Esophagus muscularis mucosa (tissue), 4 donors: Measurements from ENCODE around the gene MEN1. TPM values are rescaled to one million over a fixed set of nuclear protein-coding genes. Genes with fewer than 3 reads are reported as not detected.
A peak's percentile ranks its signal among the peaks of the same experiment; 100 is the strongest.

Experiments used
- DNase-seq: peaks from one replicate; pipeline ENCODE4 v3.0.0-alpha.2; 2017; ENCODE audit errors: extremely low spot score
- H3K27ac ChIP-seq, 4 donors: fragments of 200-600 bp; sonication (generic); replicated peaks in 1 of 4; 1 replicate in 3 of 4; 2 replicates in 1 of 4; pipeline ENCODE4 v1.5.1; 2016 to 2019; ENCODE audit warnings: mild to moderate bottlenecking in 1 of 4
- H3K27me3 ChIP-seq, 4 donors: fragments of 200-600 bp; sonication (generic); one replicate each; pipeline versions ENCODE4 v1.5.1 to v1.6.0; 2016 to 2019
- H3K36me3 ChIP-seq, 4 donors: fragments of 200-600 bp; sonication (generic); one replicate each; pipeline ENCODE4 v1.5.1; 2016 to 2019
- H3K4me1 ChIP-seq, 4 donors: fragments of 200-600 bp; sonication (generic); one replicate each; pipeline ENCODE4 v1.5.1; 2016 to 2019
- H3K4me3 ChIP-seq, 4 donors: fragments of 200-600 bp; sonication (generic); 1 replicate in 2 of 4; 2 replicates in 2 of 4; pipeline ENCODE4 v1.5.1; 2016 to 2019; ENCODE audit warnings: mild to moderate bottlenecking in 4 of 4, moderate library complexity in 1 of 4
- H3K9me3 ChIP-seq, 4 donors: fragments of 200-600 bp; sonication (generic); 1 replicate in 3 of 4; 2 replicates in 1 of 4; pipeline ENCODE4 v1.5.1; 2016 to 2019
- CTCF ChIP-seq, 3 experiments: fragments of 200-600 bp in 2 of 3; fragments of 450-650 bp in 1 of 3; sonication (generic) in 2 of 3; IDR thresholded peaks; one replicate each; pipeline ENCODE4 v1.5.1; 2017 to 2019; ENCODE audit warnings: antibody characterized with exemption in 3 of 3, mild to moderate bottlenecking in 2 of 3, moderate library complexity in 1 of 3
- EP300 ChIP-seq: sonication (generic); formaldehyde crosslinking; IDR thresholded peaks from one replicate; pipeline ENCODE4 v1.6.1; 2017; ENCODE audit warnings: antibody characterized with exemption
- POLR2A ChIP-seq: fragments of 450-650 bp; IDR thresholded peaks from one replicate; pipeline ENCODE4 v1.6.1; 2017; ENCODE audit warnings: antibody characterized with exemption, moderate library complexity, mild to moderate bottlenecking, low read depth
- POLR2AphosphoS5 ChIP-seq, 2 donors: sonication (generic); formaldehyde crosslinking; IDR thresholded peaks; one replicate each; pipeline ENCODE4 v1.6.1; 2017; ENCODE audit warnings: antibody characterized with exemption in 2 of 2
- WGBS: methylation state at CpG from one replicate; pipeline ENCODE4 v1.1.5; 2018; 5-methylcytosine and 5-hydroxymethylcytosine counted together
- intact Hi-C: fragments of 100-400 bp; cut with DNase I; formaldehyde crosslinking; loops from one replicate; pipeline ENCODE4 v1.15.1; 2023
- total RNA-seq, 4 donors: library from RNA; depleted of rRNA; stranded (reverse); fragments of >200 nt; gene quantifications; one replicate each; pipeline versions ENCODE4 v1.1.0 to v1.2.1, GENCODE V29; 2016

Gene MEN1
- total RNA-seq, 4 donors from 2014 or later: 10.4 to 18.7 (median 11.5) TPM

DNA sequence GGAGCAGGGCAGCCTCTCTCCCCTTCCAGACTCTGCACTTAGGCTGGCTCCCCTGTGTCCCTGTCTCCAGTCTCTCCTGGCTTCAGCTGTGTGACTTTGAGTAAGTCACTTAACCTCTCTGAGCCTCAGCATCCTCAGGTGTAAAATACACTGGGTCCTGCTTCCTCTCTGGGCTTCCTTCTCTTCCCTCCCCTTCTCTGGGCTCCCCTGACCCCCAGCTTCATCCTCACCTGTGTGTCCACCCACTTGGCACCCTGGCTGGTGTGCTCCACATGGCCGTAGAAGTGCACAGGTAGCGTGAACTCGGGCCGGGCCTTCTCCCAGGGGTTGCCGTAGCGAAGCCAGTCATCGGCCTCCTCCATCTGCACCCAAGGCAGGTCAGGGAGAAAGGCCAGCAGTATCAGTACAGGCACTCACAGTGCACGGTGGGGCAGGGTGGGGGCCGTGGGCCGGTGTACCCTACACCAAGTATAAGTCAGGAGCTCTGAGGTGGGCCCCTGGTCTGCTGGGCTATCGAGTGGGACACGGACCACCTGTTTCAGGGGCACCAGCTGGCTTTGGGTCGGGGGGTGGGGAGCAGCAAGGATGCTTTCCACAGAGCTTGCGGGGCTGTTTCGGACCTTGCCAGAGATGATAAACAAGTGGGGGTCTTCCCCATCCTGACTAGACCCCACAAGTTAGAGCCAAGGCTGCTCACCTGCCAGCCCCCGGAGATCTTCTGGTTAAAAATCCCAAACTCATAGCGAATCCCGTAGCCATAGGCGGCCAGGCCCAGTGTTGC lies 52.6 kb downstream of the MEN1 start:
- Histone ChIP-seq H3K9me3 (no peaks in the 10 kb centered on the region), H3K36me3 (peaks cover 0 to 29% (median 22%) of the 10 kb centered on the region in 4 donors), H3K27ac (peak overlapping the region; percentile 86 to 92 (median 88)), H3K4me3 (no peak overlapping the region), H3K4me1 (peaks cover 37 to 54% (median 52%) of the 10 kb centered on the region in 4 donors), H3K27me3 (no peaks in the 10 kb centered on the region)
- TF ChIP-seq CTCF (IDR thresholded peaks at IDR 0.05): no peak
- TF ChIP-seq POLR2AphosphoS5 (IDR thresholded peaks at IDR 0.05): no peak
- no peak for TF ChIP-seq EP300
- no peak for TF ChIP-seq POLR2A
- intact Hi-C loops: no loop called here
- 83% methylated on average over 18 of the region's 19 CpGs for WGBS
- DNase-seq: no peak

DNA sequence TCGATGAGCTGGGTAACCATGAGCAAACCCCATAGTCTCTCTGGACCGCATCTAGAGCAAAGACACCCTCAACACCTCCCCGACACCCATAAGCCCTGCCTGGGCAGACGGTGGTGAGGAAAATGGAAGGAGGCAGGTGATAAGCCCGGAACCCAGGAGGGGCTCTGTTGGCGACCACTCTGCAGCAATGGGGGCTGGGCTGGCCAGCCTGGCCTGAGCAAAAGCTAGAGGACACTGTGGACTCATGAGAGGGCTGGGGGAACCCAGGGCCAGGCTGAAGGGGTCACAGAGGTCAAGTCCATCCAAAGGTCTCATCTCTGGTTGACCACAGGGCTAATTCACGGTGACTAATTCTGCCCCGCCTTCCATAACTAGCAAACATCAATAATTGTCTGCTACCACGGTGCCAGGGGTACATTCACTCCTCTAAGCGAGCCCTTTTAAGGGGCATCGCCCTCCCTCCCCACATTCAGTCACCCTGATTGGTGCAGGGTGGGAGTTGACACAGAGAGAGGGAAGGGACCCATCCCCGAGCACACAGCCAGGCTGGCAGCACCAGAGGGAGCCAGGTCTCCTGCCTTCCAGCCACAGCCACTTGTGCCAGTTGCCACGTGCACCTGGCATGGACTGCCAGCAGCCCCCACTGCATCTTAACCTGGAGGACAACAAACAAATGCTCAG lies 54.5 kb downstream of the MEN1 start:
- intact Hi-C loops: no loop called here
- DNase-seq: no peak
- 92% methylated on average over 12 of the region's 13 CpGs for WGBS
- Histone ChIP-seq H3K4me3 (no peak overlapping the region), H3K36me3 (peaks cover 11 to 40% (median 36%) of the 10 kb centered on the region in 4 donors), H3K27ac (peak overlapping the region in 3 of 4 donors; percentile 23 to 88 (median 44)), H3K9me3 (no peaks in the 10 kb centered on the region), H3K27me3 (no peaks in the 10 kb centered on the region), H3K4me1 (peaks cover 22 to 40% (median 33%) of the 10 kb centered on the region in 4 donors)
- TF ChIP-seq POLR2A (no peak), EP300 (no peak), CTCF (IDR thresholded peaks at IDR 0.05) (no peak), POLR2AphosphoS5 (IDR thresholded peaks at IDR 0.05) (no peak)

DNA sequence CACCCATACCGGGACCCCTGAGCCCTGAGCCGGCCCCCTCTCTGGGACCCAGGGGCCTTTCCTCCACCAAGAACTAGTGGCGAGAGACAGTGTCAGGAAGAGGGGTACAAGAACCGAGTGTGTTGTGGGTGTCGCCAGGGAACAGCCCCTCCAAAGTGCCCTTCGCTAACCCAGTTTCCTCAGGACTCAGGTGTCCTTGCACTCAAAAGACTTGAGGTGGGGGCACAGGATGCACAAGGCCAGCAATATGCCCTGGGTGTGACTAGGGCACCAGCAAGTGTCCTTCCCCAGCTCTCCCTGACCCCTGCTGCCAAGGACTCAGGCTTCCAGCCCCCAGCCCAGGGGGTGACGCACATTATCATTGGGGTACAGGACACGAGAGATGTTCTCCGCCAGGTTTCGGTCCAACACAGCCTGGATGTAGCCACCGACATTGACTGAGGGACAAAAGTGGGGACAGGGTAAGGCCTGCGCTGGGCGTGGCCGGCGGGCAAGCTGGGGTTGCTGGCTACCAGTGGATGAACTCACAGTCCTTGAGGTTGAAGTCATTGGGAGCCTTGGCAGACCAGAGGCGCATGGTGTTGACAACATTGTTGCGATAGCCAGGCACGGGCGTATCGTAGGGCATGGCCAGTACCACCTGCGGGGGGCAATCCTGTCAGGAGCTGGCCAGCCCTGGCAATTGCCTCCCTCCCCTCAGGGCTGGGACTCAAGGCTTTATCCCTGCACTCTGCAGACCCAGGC lies 55.3 kb downstream of the MEN1 start:
- no peak overlapping the region for H3K4me3 ChIP-seq
- H3K27me3 ChIP-seq: no peaks in the 10 kb centered on the region
- intact Hi-C loops: no loop called here
- peak overlapping the region in 3 of 4 donors; percentile 45 to 88 (median 55) for H3K27ac ChIP-seq
- peaks cover 15 to 33% (median 25%) of the 10 kb centered on the region in 4 donors for H3K4me1 ChIP-seq
- DNase-seq: no peak
- H3K9me3 ChIP-seq: no peaks in the 10 kb centered on the region
- TF ChIP-seq CTCF (IDR thresholded peaks at IDR 0.05): no peak
- no peak for TF ChIP-seq POLR2AphosphoS5 (IDR thresholded peaks at IDR 0.05)
- TF ChIP-seq POLR2A: no peak
- TF ChIP-seq EP300: no peak
- 92% methylated on average over 15 of the region's 21 CpGs for WGBS
- peaks cover 11 to 47% (median 43%) of the 10 kb centered on the region in 4 donors for H3K36me3 ChIP-seq

GRCh38 chr11:64754124-64754918 lies 56.0 kb downstream of the MEN1 start:
- TF ChIP-seq POLR2A: no peak
- no peak for TF ChIP-seq EP300
- no peak for TF ChIP-seq POLR2AphosphoS5 (IDR thresholded peaks at IDR 0.05)
- no peak for TF ChIP-seq CTCF (IDR thresholded peaks at IDR 0.05)
- no peak overlapping the region for H3K4me3 ChIP-seq
- peaks cover 7 to 25% (median 18%) of the 10 kb centered on the region in 4 donors for H3K4me1 ChIP-seq
- H3K27me3 ChIP-seq: no peaks in the 10 kb centered on the region
- H3K36me3 ChIP-seq: peaks cover 11 to 48% (median 45%) of the 10 kb centered on the region in 4 donors
- H3K27ac ChIP-seq: peak overlapping the region in 3 of 4 donors; percentile 45 to 58 (median 55)
- intact Hi-C loops: no loop called here
- no peak for DNase-seq
- H3K9me3 ChIP-seq: no peaks in the 10 kb centered on the region
- 87% methylated on average over 26 of the region's 26 CpGs for WGBS
